OCI-LY1 (cell line): ENCODE measurements around the gene FHL1.

ENCODE experiments used
- H2AFZ ChIP-seq: fragments of 200-600 bp; sonication (generic), shearing (Covaris generic); 2 replicates; pipeline ENCODE4 v1.6.0; 2014; ENCODE audit warnings: antibody characterized with exemption, mild to moderate bottlenecking, low read length
- H3F3A ChIP-seq: fragments of 200-600 bp; sonication (generic), shearing (Covaris generic); 2 replicates; pipeline ENCODE4 v1.6.0; 2014; ENCODE audit warnings: mild to moderate bottlenecking, antibody characterized with exemption, low read length, moderate library complexity; ENCODE audit not compliant: insufficient read depth
- H3K27ac ChIP-seq: fragments of 200-600 bp; sonication (generic); 2 replicates; pipeline ENCODE4 v1.5.1; 2014; ENCODE audit warnings: low read length, mixed run types, mild to moderate bottlenecking, low read depth; ENCODE audit not compliant: poor library complexity, severe bottlenecking
- H3K27me3 ChIP-seq: fragments of 200-600 bp; sonication (generic); 2 replicates; pipeline ENCODE4 v1.6.0; 2014; ENCODE audit warnings: antibody characterized with exemption, mild to moderate bottlenecking, low read length, moderate library complexity; ENCODE audit not compliant: insufficient read depth
- H3K36me3 ChIP-seq: fragments of 200-600 bp; sonication (generic); 2 replicates; pipeline ENCODE4 v1.6.1; 2014; ENCODE audit warnings: mild to moderate bottlenecking, antibody characterized with exemption, low read length, moderate library complexity, mixed read lengths; ENCODE audit not compliant: insufficient read depth
- H3K4me1 ChIP-seq: fragments of 200-600 bp; sonication (generic); 2 replicates; pipeline ENCODE4 v1.5.1; 2014; ENCODE audit warnings: mild to moderate bottlenecking, low read length, moderate library complexity; ENCODE audit not compliant: insufficient read depth, severe bottlenecking
- H3K4me2 ChIP-seq: fragments of 200-600 bp; sonication (generic), shearing (Covaris generic); 2 replicates; pipeline ENCODE4 v1.6.1; 2014; ENCODE audit warnings: low read length
- H3K4me3 ChIP-seq: fragments of 200-600 bp; sonication (generic); 2 replicates; pipeline ENCODE4 v1.5.1; 2014; ENCODE audit warnings: low read length, low read depth, mild to moderate bottlenecking, mixed read lengths; ENCODE audit not compliant: poor library complexity, severe bottlenecking
- H3K79me2 ChIP-seq: fragments of 200-600 bp; shearing (Covaris generic); 2 replicates; pipeline ENCODE4 v1.6.1; 2016; ENCODE audit warnings: mixed run types, low read length, mixed read lengths; ENCODE audit not compliant: insufficient read depth
- H3K9ac ChIP-seq: fragments of 200-600 bp; sonication (generic), shearing (Covaris generic); 2 replicates; pipeline ENCODE4 v1.6.1; 2014; ENCODE audit warnings: mild to moderate bottlenecking, low read length, mixed read lengths
- H3K9me2 ChIP-seq: fragments of 200-600 bp; sonication (generic), shearing (Covaris generic); 2 replicates; pipeline ENCODE4 v1.6.1; 2014; ENCODE audit warnings: low read depth, mild to moderate bottlenecking, low read length, mixed read lengths
- H3K9me3 ChIP-seq: fragments of 200-600 bp; shearing (Covaris generic); 2 replicates; pipeline ENCODE4 v1.6.1; 2014; ENCODE audit warnings: low read length, mixed read lengths
- H4K20me1 ChIP-seq: fragments of 200-600 bp; sonication (generic), shearing (Covaris generic); 2 replicates; pipeline ENCODE4 v1.6.0; 2016; ENCODE audit warnings: mild to moderate bottlenecking, low read length; ENCODE audit not compliant: insufficient read depth
- CTCF ChIP-seq: fragments of 200-600 bp; sonication (generic), shearing (Covaris generic); IDR thresholded peaks from 2 replicates; pipeline ENCODE4 v1.5.1; 2017; ENCODE audit warnings: mild to moderate bottlenecking, antibody characterized with exemption, low read length, moderate library complexity, mixed read lengths
- EZH2 ChIP-seq: fragments of 200-600 bp; sonication (generic), shearing (Covaris generic); IDR thresholded peaks from 2 replicates; pipeline ENCODE4 v1.8.0; 2017; ENCODE audit warnings: borderline replicate concordance, mixed run types, mild to moderate bottlenecking, antibody characterized with exemption, low read length, moderate library complexity, mixed read lengths

The FHL1 gene

GRCh38 chrX:136210806-136211205 lies 63.5 kb downstream of the FHL1 start:
- Histone ChIP-seq H3K9ac (no peak overlapping the region), H3K9me3 (no peaks in the 10 kb centered on the region), H3K79me2 (no peaks in the 10 kb centered on the region), H3K36me3 (0 out of 2 replicates have a peak, but pooled peaks cover 6% of the 10 kb centered on the region), H3K4me1 (peaks cover 6% of the 10 kb centered on the region), H3K4me3 (no peak overlapping the region), H4K20me1 (no peaks in the 10 kb centered on the region), H3K4me2 (no peak overlapping the region), H3K9me2 (no peaks in the 10 kb centered on the region), H2AFZ (no peak overlapping the region), H3K27ac (no peak overlapping the region), H3K27me3 (no peaks in the 10 kb centered on the region), H3F3A (no peaks in the 10 kb centered on the region)
- TF ChIP-seq EZH2: no peak
- no peak for TF ChIP-seq CTCF

GRCh38 chrX:136211766-136212556 lies 64.6 kb downstream of the FHL1 start:
- H3K9ac ChIP-seq: no peak overlapping the region
- 0 out of 2 replicates have a peak, but pooled peaks cover 8% of the 10 kb centered on the region for H3K36me3 ChIP-seq
- H3K4me2 ChIP-seq: no peak overlapping the region
- no peaks in the 10 kb centered on the region for H3K9me3 ChIP-seq
- H3K79me2 ChIP-seq: no peaks in the 10 kb centered on the region
- H4K20me1 ChIP-seq: no peaks in the 10 kb centered on the region
- H3K4me1 ChIP-seq: peaks cover 6% of the 10 kb centered on the region
- TF ChIP-seq CTCF: no peak
- TF ChIP-seq EZH2: no peak
- no peaks in the 10 kb centered on the region for H3K9me2 ChIP-seq
- H3K27ac ChIP-seq: no peak overlapping the region
- H3F3A ChIP-seq: no peaks in the 10 kb centered on the region
- no peak overlapping the region for H2AFZ ChIP-seq
- no peak overlapping the region for H3K4me3 ChIP-seq
- H3K27me3 ChIP-seq: no peaks in the 10 kb centered on the region

- Histone ChIP-seq H3K4me2 (no peak overlapping the region), H3K4me1 (peaks cover 6% of the 10 kb centered on the region), H3K36me3 (0 out of 2 replicates have a peak, but pooled peaks cover 8% of the 10 kb centered on the region), H3K79me2 (no peaks in the 10 kb centered on the region), H3F3A (no peaks in the 10 kb centered on the region), H3K27ac (no peak overlapping the region), H3K9me3 (no peaks in the 10 kb centered on the region), H3K27me3 (no peaks in the 10 kb centered on the region), H2AFZ (no peak overlapping the region), H3K9me2 (no peaks in the 10 kb centered on the region), H3K9ac (no peak overlapping the region), H4K20me1 (no peaks in the 10 kb centered on the region), H3K4me3 (no peak overlapping the region)
- TF ChIP-seq EZH2 (no peak), CTCF (no peak)
These were observed 65.3 kb downstream of the FHL1 start for GRCh38 chrX:136212557-136213111.
